HepG2 (cell line): ENCODE data around the gene P4HB. TPM values are rescaled to one million over a fixed set of nuclear protein-coding genes. Genes with fewer than 3 reads are reported as not detected.

Source experiments
- ATRX ChIP-seq: sonication (generic); formaldehyde crosslinking; IDR thresholded peaks from 2 replicates; pipeline ENCODE4 v1.4.0; 2020; ENCODE audit warnings: missing genetic modification reagents, borderline replicate concordance
- HOXA7 ChIP-seq: sonication (generic); formaldehyde crosslinking; IDR thresholded peaks from 2 replicates; pipeline ENCODE4 v1.8.1; 2022; ENCODE audit warnings: mild to moderate bottlenecking, missing genetic modification reagents, moderate library complexity
- JUN ChIP-seq: sonication (generic); formaldehyde crosslinking; IDR thresholded peaks from 2 replicates; pipeline ENCODE4 v1.4.0; 2020; ENCODE audit warnings: mild to moderate bottlenecking, missing genetic modification reagents
- KAT2B ChIP-seq: fragments of 150-350 bp; IDR thresholded peaks from 2 replicates; pipeline ENCODE4 v1.6.1; 2014; ENCODE audit warnings: low read depth, low read length, borderline replicate concordance
- RAD21 ChIP-seq: fragments of 450-650 bp; formaldehyde crosslinking; IDR thresholded peaks from 2 replicates; pipeline ENCODE4 v1.5.0; 2020; ENCODE audit warnings: mild to moderate bottlenecking
- SALL1 ChIP-seq: sonication (generic); formaldehyde crosslinking; IDR thresholded peaks from 2 replicates; pipeline ENCODE4 v1.8.0; 2022; ENCODE audit warnings: mild to moderate bottlenecking, missing genetic modification reagents
- SP140L ChIP-seq: sonication (generic); formaldehyde crosslinking; IDR thresholded peaks from 2 replicates; pipeline ENCODE4 v1.4.0; 2020; ENCODE audit warnings: missing genetic modification reagents, borderline replicate concordance
- TIGD3 ChIP-seq: sonication (generic); formaldehyde crosslinking; IDR thresholded peaks from 2 replicates; pipeline ENCODE4 v1.5.1; 2020; ENCODE audit warnings: mild to moderate bottlenecking, missing genetic modification reagents, borderline replicate concordance
- TRIM24 ChIP-seq: sonication (generic); formaldehyde crosslinking; IDR thresholded peaks from 2 replicates; pipeline ENCODE4 v1.8.0; 2022; ENCODE audit warnings: mild to moderate bottlenecking, missing genetic modification reagents
- ZFP41 ChIP-seq: sonication (generic); formaldehyde crosslinking; IDR thresholded peaks from 2 replicates; pipeline ENCODE4 v1.4.0; 2020; ENCODE audit warnings: mild to moderate bottlenecking, missing genetic modification reagents, borderline replicate concordance
- ZMYM2 ChIP-seq: sonication (generic); formaldehyde crosslinking; IDR thresholded peaks from 2 replicates; pipeline ENCODE4 v1.8.0; 2022; ENCODE audit warnings: mild to moderate bottlenecking, missing genetic modification reagents
- ZNF552 ChIP-seq: sonication (generic); formaldehyde crosslinking; IDR thresholded peaks from 2 replicates; pipeline ENCODE4 v1.9.0; 2022; ENCODE audit warnings: missing genetic modification reagents, mild to moderate bottlenecking, borderline replicate concordance
- ZSCAN12 ChIP-seq: sonication (generic); formaldehyde crosslinking; IDR thresholded peaks from 2 replicates; pipeline ENCODE4 v1.9.0; 2021; ENCODE audit warnings: mild to moderate bottlenecking, missing genetic modification reagents
- polyA plus RNA-seq, 8 experiments: library from polyadenylated mRNA; depleted of rRNA in 3 of 8; stranded (reverse) in 7 of 8; unstranded in 1 of 8; fragments of >200 nt; fragmentation: Illumina TruSeq in 4 of 8; extraction: Trizol in 4 of 8; gene quantifications; 2 replicates each; pipeline versions ENCODE4 v1.2.1 to v1.2.3, GENCODE V29; 2011 to 2016; ENCODE audit warnings: low read depth in 4 of 8, missing spikeins in 1 of 8, mixed read lengths in 1 of 8; ENCODE audit not compliant: insufficient read depth in 1 of 8
- total RNA-seq, 5 experiments: library from RNA; depleted of rRNA; stranded (reverse); fragments of >200 nt; fragmentation: Illumina TruSeq; extraction: Trizol; gene quantifications; 2 replicates each; pipeline ENCODE4 v1.2.3, GENCODE V29; 2016; ENCODE audit warnings: low read depth in 1 of 5
- TF ChIP-seq, protein P1 (sequence below): sonication (generic); formaldehyde crosslinking; IDR thresholded peaks from 2 replicates; pipeline ENCODE4 v1.5.1; 2020; ENCODE audit warnings: missing genetic modification reagents, mild to moderate bottlenecking, borderline replicate concordance
- TF ChIP-seq, protein P2 (sequence below): sonication (generic); formaldehyde crosslinking; IDR thresholded peaks from 2 replicates; pipeline ENCODE4 v1.4.0; 2020; ENCODE audit warnings: mild to moderate bottlenecking, missing genetic modification reagents
- TF ChIP-seq, protein P3 (sequence below): sonication (generic); formaldehyde crosslinking; IDR thresholded peaks from 2 replicates; pipeline ENCODE4 v1.4.0; 2020; ENCODE audit warnings: missing genetic modification reagents
- TF ChIP-seq, protein P4 (sequence below): fragments of 450-650 bp; IDR thresholded peaks from 2 replicates; pipeline ENCODE4 v1.6.1; 2016

Gene P4HB
- total and polyA plus RNA-seq, 2 of the 13 experiments (the other 11 are each of a cell fraction or from before 2014, with no cell fraction given) = 185 to 782 TPM

- peak; percentile 68; the same call in 1 of the 2 replicates for TF ChIP-seq ZMYM2
- TF ChIP-seq SP140L = 0 out of 2 replicates have a peak, but pooled peaks have one; percentile 28
- TF ChIP-seq, protein P1, sequence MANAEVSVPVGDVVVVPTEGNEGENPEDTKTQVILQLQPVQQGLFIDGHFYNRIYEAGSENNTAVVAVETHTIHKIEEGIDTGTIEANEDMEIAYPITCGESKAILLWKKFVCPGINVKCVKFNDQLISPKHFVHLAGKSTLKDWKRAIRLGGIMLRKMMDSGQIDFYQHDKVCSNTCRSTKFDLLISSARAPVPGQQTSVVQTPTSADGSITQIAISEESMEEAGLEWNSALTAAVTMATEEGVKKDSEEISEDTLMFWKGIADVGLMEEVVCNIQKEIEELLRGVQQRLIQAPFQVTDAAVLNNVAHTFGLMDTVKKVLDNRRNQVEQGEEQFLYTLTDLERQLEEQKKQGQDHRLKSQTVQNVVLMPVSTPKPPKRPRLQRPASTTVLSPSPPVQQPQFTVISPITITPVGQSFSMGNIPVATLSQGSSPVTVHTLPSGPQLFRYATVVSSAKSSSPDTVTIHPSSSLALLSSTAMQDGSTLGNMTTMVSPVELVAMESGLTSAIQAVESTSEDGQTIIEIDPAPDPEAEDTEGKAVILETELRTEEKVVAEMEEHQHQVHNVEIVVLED = peak; percentile 85
- peak; percentile 84; the same call in 1 of the 2 replicates for TF ChIP-seq JUN
- TF ChIP-seq TRIM24 (CRISPR knock-in tag) = no peak
- TF ChIP-seq, protein P2, sequence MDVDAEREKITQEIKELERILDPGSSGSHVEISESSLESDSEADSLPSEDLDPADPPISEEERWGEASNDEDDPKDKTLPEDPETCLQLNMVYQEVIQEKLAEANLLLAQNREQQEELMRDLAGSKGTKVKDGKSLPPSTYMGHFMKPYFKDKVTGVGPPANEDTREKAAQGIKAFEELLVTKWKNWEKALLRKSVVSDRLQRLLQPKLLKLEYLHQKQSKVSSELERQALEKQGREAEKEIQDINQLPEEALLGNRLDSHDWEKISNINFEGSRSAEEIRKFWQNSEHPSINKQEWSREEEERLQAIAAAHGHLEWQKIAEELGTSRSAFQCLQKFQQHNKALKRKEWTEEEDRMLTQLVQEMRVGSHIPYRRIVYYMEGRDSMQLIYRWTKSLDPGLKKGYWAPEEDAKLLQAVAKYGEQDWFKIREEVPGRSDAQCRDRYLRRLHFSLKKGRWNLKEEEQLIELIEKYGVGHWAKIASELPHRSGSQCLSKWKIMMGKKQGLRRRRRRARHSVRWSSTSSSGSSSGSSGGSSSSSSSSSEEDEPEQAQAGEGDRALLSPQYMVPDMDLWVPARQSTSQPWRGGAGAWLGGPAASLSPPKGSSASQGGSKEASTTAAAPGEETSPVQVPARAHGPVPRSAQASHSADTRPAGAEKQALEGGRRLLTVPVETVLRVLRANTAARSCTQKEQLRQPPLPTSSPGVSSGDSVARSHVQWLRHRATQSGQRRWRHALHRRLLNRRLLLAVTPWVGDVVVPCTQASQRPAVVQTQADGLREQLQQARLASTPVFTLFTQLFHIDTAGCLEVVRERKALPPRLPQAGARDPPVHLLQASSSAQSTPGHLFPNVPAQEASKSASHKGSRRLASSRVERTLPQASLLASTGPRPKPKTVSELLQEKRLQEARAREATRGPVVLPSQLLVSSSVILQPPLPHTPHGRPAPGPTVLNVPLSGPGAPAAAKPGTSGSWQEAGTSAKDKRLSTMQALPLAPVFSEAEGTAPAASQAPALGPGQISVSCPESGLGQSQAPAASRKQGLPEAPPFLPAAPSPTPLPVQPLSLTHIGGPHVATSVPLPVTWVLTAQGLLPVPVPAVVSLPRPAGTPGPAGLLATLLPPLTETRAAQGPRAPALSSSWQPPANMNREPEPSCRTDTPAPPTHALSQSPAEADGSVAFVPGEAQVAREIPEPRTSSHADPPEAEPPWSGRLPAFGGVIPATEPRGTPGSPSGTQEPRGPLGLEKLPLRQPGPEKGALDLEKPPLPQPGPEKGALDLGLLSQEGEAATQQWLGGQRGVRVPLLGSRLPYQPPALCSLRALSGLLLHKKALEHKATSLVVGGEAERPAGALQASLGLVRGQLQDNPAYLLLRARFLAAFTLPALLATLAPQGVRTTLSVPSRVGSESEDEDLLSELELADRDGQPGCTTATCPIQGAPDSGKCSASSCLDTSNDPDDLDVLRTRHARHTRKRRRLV (CRISPR knock-in tag) = 0 out of 2 replicates have a peak, but pooled peaks have one; percentile 32
- TF ChIP-seq HOXA7 (CRISPR knock-in tag) = peak; percentile 89
- TF ChIP-seq, protein P3, sequence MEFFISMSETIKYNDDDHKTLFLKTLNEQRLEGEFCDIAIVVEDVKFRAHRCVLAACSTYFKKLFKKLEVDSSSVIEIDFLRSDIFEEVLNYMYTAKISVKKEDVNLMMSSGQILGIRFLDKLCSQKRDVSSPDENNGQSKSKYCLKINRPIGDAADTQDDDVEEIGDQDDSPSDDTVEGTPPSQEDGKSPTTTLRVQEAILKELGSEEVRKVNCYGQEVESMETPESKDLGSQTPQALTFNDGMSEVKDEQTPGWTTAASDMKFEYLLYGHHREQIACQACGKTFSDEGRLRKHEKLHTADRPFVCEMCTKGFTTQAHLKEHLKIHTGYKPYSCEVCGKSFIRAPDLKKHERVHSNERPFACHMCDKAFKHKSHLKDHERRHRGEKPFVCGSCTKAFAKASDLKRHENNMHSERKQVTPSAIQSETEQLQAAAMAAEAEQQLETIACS (CRISPR knock-in tag) = peak; percentile 65; the same call in 1 of the 2 replicates
- peak; percentile 58; the same call in 1 of the 2 replicates for TF ChIP-seq ZSCAN12
- peak; percentile 81 for TF ChIP-seq RAD21 (CRISPR knock-in tag)
- no peak for TF ChIP-seq KAT2B
- no peak for TF ChIP-seq ATRX (CRISPR knock-in tag)
- TF ChIP-seq, protein P4, sequence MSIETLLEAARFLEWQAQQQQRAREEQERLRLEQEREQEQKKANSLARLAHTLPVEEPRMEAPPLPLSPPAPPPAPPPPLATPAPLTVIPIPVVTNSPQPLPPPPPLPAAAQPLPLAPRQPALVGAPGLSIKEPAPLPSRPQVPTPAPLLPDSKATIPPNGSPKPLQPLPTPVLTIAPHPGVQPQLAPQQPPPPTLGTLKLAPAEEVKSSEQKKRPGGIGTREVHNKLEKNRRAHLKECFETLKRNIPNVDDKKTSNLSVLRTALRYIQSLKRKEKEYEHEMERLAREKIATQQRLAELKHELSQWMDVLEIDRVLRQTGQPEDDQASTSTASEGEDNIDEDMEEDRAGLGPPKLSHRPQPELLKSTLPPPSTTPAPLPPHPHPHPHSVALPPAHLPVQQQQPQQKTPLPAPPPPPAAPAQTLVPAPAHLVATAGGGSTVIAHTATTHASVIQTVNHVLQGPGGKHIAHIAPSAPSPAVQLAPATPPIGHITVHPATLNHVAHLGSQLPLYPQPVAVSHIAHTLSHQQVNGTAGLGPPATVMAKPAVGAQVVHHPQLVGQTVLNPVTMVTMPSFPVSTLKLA = peak; percentile 60; the same call in 1 of the 2 replicates
- TF ChIP-seq TIGD3 (CRISPR knock-in tag) = no peak
- peak; percentile 98 for TF ChIP-seq ZNF552 (CRISPR knock-in tag)
- TF ChIP-seq SALL1 = peak; percentile 97
- TF ChIP-seq ZFP41 (CRISPR knock-in tag) = peak; percentile 98
These were observed 11.3 kb upstream of the P4HB start (continued) for GRCh38 chr17:81871387-81872230.
